ENCODE data around the gene ODC1.
"Not testable (repeated sequence)": the region's sequence is repeated elsewhere in the genome, so short reads cannot be mapped to it uniquely, and the experiment has no call there.

ODC1 gene

DNA sequence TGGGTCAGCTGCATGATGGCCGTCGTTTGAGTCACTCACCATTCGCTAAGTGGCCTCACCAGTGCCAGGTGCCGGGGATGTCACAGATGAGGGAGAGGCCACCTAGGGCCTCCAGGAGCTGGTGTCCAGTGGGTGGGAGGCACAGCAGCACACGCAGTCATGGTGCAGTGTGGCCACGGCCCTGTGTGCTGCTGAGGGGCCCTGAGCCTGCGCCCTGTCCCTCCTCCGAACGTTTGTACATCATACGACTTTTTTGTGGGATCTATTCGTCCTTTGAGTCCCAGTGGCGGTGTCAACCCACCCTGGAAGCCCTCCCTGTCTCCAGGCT is 30.1 kb upstream of the ODC1 start:
- DNase-seq (ENCODE audit: low read depth), result no peak

DNA sequence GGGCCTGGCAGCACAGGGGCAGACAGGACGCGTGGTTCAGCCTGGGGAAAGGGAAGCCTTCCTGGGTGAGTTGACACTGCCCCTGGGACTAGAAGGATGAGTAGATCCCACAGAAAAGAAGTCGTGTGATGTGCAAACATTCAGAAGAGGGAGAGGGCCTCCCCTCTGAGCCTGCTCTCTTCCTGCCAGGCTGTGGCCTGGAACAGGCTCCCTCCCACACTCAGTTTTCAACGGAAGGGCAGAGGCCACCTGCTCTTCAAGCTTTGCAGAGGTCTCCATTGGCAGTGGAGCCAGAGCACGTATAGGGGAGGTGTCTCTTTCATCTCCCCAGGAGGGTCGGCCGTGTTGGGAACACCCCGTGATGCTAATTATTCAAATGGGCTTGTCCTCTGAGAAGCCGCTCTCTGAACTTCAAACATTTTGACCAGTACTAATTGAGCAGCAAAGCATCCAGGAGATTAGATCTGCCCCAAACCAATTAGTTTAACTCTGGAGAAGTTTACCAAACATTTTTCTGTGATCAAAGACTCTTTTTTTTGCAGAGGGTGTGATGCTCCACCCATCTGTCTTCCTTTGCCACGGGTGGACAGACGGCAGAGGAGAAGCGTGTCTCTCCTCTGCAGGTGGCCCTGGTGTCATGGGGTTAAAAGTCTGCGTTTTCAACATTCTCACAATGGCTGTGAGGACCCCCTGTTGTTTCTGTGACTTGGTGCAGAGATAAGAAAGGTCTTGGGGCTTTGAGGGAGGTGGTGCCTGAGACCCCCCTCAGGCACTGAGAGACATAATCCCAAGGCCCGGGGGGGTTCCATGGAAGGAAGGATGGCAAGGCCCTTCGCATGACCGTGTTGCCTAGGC is 29.5 kb upstream of the ODC1 start:
- no peak for DNase-seq (ENCODE audit: low read depth)

DNA sequence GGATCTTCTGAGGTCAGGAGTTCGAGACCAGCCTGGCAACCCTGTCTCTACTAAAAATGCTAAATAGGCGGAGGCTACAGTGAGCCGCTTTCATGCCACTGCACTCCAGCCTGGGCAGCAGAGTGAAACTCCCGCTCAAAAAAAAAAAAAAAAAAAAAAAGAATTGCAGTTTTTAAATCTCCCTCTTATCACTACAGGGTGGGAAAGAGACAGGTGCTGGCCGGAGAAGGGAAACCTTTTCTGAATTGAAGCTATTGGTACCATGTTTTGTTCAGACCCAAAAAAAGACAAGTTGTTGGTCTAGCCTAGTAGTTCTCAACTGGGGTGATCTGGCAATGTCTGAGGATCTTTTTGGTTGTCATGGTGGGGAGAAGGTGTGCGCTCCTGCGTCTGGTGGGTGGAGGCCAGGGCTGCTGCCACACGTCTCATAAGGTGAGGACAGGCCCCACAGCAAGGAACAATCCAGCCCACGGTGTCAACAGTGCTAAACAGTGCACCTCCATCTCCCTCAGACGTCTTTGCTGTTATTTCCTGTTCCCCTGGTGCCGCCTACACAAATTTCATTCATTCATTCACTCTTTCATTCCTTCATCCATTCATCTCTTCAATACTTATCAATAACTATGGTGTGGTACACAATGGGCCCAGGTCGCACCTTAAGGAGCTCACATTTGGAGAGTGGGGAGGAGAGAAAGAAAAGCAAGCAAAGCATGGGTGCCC is 28.8 kb upstream of the ODC1 start:
- no peak for DNase-seq (ENCODE audit: low read depth)

DNA sequence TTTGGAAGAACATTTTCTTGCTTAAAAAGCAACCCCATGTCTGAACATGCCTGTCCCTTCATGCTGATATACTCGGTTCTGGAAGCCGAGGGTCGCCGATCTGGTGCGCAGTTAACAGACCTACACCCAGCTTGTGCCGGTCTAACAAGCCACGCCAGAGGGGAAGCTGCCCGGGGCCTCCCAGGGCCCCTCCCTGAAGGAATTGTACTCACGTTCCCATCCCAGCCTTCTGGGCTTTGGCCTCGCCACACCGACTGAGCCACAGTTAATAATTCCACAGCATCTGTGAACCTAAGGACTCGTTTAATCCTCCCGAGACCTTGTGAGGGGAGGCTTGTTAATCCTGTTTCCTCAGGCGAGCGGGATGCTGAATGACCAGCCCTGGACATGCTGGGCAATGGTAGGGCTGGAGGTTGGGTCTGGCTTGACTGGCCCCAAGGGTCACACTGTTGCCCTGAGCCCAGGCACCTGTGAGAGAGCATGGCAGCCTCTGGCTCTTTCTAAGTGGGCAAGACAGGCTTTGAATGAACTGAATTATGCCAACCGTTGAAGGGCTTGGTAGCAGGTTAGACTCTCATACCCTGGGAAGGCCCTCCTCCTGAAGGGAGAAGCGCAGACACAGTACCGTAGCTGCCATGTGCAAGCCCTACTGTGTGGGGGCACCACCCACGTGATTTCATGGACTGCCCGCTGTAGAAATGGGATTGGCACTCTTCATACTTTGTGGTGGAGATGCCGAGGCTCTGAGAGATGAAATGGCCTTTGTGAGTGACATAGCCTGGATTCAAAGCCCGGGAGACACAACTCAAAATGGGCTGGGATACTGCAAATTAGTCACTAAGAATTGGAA is 27.9 kb upstream of the ODC1 start:
- no peak for DNase-seq (ENCODE audit: low read depth)

DNA sequence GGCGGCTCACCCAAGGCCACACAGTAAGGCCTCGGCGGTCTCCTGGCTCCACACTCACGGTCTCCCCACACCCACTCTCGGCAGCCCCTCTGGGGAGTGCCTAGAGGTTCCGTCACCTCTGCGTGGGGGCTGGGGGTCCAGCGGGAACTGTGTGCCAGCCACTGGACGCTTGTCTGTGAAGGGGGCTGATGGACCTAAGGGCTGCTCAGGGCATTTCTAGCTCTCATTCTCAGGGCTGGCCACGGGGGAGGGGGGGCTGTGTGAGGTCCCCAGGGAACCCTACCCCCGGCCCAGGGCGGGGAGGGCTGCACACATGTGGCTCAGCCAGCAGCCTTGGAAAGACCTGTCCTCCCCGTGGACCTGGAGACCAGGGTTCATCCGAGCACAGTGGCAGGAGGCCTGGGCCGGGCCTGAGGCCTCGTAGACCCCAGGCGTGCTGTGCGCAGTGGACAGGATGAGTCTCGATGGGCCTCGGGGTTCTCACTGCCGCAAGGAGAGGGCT is 27.1 kb upstream of the ODC1 start:
- DNase-seq (ENCODE audit: low read depth), result no peak

DNA sequence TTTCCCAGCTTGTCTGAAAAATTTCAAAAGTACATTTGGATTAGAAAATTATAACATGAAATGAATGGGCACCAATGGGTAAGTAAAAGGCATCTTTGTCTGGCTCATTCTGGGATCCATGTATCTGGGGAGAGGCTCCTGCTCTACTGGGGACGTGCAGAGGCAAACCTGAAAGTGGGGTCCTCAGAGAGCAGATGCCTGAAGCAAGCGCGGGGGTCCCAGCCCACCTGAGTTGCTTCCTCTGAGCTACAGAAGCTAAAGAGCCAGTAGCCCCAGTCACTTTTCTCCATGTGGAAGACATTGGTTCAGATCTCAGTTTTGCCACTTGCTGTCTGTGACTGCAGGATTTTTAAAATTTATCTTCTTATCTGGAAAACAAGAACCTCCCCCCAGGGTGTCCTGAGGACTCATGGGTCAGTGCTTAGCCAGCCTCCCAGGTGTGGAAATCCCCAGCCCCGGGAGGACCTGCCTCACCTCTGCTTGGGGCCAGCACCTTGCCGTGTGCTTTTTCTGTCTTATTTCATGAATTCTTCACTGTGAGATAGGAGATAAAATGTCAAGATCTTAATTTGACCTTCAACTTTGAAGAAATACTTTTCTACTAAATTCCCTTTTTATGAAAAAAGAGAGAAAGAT is 25.1 kb upstream of the ODC1 start:
- no peak for DNase-seq (ENCODE audit: low read depth)

DNA sequence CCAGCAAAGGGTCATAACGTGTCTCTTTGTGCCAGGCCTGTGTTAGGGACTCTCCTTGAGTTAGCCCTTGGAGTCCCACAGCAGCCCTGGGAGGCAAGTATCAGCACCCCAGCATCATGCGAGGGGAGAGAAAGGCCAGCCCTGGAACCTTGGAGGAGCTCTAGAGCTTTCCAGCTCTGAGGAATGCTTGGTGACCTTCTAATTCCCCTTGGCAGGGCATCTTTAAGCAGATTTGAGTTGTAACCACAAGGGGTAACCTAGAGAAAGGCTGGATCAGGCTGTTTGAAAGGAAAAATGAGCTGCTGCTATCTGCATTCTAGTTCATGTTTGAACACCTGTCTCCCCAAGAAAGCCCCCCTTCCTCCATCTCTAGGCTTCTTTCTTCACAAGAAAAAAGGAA is 23.8 kb upstream of the ODC1 start:
- DNase-seq (ENCODE audit: low read depth), result no peak

DNA sequence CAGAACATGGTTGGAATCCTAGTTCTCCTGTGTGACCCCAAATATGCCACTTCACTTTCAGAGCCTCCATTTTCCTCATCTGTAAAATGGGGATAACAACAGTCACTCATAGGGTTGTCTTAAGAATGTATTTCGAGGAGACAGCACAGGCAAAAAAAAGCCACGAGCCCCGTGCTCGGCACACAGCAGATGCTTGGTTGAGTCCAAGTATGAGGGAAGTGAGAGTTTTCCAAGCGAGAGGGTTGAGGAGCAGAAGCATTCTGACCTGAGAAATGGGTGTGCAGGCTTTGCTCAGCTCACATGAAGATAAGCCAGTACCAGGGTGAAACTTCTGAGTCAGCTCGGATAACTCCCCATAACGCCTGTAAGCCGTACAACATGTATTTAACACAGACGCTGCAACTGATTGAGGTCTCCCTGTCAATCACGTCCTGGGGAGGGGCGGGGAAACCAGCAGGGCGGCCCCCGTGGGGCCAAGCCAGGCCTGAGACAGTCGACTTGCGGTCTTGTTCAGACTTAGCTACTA is 23.0 kb upstream of the ODC1 start:
- no peak for DNase-seq (ENCODE audit: low read depth)

DNA sequence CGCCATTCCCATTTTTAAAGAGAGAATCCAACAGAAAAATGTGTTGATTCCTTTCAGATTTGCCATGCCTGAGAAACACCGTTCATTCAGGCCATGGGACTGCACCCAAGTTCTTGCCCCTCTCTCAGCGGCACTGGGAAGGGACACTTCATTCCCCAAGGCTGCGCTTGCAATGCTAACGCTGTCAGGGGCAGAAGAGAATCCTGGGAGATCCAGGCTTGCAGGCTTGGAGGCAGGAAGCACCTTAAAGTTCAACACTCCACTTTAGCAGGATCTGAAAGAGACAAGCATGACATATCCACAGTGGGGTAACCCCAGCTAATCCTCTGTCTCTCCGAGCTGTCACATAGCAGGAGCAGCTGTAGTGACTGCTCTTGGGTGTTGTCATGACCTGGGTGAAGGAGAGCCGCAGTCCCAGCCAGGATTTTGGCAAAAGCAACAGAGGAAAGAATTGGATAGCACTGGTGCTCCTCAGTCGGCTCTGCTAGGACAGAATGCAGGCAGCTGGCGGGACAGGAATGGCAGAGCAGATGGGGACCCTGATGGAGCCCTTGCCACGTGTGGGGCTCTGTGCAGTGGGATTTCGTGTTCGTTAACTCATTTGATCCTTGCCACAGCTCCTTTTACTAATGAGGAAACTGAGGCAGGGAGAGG is 22.0 kb upstream of the ODC1 start:
- no peak for DNase-seq (ENCODE audit: low read depth)

DNA sequence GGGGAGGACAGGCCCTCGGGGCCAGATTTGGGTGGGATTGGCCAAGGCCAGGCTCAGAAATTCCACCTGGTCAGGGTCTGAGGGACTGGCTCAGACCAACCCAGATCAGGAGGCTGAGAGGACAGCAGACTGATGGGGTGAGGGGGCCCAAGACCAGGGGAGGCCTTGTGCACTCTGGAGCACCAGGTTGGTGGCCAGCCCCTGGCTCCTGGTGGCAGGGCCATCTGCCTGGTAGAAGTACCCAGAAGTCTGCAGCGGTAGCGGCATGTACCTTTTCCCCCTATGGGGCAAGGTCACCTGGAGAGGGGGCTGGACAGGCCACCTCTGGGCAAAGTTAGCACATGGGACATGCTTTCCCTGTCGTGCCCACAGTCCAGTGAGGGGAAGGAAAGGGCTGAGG is 21.2 kb upstream of the ODC1 start:
- DNase-seq (ENCODE audit: low read depth), result no peak

DNA sequence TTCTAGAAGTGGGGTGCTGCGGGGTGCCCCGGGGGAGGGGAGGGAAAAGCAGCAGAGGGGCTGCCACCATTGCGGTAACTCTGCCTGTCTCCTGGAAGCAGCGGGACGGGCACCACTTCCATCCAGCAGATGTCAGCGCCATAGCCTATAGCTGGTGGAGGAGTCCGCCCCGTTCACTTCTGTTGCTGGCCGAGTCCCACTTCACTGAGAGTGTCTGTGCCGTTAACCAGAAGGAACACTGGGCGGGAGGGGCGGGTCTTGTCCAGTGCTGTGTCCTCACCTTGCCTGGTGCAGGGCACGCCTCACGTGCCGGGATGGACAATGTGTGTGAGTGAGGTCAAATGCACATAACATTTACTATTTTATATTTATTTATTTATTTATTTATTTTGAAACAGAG is 19.3 kb upstream of the ODC1 start:
- no peak for DNase-seq (ENCODE audit: low read depth)

DNA sequence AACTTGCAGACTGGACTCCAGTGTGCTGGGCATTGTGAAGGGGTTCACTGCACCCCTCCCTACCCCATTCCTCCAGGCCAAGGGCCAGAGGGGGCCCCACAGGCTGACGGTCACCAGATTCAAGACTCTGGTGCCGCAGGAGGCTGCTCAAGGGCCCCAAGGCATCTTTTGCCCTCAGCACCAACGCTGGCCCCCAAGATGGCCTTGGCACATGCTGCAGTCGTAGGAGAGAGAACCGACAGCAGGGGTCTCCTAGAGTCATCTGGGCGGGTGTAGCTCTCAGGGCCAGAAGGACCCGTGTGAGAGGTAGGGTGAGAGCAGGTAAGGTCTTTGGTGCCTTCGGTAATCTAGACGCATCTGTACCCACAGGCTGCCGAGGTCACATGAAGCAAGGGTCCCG is 18.7 kb upstream of the ODC1 start:
- no peak for DNase-seq (ENCODE audit: low read depth)

DNA sequence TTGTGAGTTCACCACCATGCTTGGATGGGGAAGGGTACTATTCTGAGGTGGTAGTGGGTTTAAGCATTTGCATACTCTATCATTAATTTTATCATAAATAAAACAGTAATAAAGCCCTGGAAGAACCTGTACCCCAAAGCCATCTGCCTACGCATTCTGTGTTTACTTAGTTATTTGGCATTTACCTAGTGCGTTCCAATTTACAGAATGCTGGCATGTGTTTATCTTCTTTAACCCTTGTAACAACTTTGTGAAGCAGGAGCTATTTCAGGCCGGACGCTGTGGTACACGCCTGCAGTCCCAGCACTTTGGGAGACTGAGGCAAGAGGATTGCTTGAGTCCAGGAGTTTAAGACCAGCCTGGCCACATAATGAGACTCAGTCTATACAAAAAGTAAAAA is 17.8 kb upstream of the ODC1 start:
- DNase-seq (ENCODE audit: low read depth), result no peak

DNA sequence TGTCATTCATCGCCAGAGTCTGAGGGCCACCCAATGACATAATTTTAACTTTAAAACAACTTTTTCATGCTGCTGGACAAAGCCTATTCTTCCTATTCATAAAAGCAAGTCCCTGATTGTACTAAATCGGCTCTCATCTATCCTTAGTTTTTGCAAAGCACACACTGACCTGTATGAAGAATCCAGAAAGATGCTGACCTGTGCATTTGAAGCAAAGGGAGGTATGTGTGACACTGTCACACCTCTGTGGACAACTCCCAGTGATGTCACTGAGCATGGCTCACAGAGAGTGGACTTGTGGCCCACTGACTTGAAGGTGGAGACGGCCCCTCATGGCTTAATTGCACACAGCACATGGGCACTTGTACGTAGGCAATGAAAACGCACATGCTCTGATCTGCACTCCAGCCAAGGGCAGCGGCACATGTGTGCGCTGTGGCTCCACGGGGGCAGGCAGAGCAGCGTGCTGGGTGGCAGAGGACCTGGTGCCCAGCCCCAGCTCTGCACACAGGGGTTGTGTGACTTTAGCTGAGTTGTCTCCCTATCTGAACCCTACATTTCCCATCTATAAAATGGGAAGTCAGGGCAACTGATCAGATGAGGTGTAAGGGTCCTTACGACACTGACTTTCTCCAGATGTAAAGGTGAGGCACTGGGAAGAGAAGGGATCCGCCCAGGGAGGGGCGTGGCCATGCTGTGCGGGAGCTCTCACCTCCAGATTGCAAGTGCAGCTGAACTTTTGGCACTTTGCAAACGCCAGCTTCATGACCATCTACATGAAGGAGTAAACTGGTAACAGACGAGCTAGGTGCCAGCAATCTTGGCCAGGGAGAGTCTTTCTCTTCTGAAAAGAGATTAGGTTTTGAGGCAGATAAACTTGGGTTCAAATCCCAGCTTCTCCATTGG is 14.3 kb upstream of the ODC1 start:
- DNase-seq (ENCODE audit: low read depth), result no peak

DNA sequence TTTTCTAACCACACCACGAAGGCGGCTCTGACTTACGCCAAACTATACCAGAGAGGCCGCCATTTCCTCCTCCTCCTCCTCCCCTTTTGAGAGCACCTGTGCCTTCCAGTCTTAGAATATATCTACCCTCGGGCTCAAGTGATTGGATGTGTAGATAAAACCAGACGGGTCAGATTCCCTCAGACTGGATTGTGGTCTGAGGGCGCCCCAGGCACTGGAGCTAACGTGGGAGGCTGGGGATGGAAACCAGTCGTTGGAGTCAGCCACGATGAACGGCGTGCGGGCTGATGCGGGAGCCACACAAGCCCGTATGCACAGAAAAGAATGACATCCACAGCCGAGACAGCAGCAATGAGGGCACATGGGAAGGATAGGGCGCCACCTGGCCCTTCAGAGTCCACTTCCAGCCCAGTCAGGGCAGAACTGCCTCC is 12.3 kb upstream of the ODC1 start:
- DNase-seq (ENCODE audit: low read depth), result no peak

DNA sequence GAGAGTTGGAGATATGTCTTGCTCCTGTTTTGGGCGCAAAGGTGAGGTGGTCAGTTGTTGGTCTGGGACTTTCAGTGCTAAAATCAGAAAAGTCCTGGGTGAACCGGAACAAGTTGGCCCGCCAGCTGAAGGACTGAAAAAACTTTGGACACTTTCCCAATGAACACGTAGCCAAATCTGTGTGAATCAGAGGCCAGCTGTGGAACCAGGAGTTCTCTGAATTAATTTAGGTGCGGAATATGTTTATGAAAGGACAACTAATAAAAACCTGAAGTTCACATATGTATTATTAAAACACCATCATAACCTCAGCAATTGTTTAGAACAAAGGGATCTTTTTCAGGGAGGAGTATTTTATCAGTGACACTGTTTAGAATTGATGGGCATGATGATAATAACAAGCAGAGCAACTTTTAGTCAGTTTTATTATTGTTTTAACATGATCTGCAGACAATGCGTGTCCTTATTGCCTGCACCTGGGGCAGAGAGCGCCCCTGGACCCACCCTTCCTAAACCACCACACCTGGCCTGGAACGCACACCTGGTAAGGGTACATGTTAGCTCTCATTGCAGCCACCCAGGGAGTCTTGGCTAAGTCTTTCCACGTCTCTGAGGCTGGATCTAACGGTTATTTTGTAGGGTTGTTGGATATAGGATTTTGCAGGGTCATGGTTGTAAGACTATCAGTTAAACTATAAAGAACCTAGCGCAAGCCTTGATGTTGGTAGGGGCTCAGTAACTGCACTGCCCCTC is 9.9 kb upstream of the ODC1 start:
- DNase-seq (ENCODE audit: low read depth), result no peak

DNA sequence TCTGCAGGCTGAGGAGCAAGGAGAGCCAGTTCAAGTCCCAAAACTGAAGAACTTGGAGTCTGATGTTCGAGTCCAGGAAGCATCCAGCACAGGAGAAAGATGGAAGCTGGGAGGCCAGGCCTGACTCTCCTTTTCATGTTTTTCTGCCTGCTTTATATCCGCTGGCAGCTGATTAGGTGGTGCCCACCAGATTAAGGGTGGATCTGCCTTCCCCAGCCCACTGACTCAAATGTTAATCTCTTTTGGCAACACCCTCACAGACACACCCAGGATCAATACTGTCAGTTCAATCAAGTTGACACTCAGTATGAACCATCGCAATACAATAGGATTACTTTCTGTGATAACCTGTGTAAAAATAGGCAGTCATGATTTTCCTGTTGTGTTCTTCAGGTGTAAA is 9.1 kb upstream of the ODC1 start:
- not testable (repeated sequence) for DNase-seq (ENCODE audit: low read depth)

DNA sequence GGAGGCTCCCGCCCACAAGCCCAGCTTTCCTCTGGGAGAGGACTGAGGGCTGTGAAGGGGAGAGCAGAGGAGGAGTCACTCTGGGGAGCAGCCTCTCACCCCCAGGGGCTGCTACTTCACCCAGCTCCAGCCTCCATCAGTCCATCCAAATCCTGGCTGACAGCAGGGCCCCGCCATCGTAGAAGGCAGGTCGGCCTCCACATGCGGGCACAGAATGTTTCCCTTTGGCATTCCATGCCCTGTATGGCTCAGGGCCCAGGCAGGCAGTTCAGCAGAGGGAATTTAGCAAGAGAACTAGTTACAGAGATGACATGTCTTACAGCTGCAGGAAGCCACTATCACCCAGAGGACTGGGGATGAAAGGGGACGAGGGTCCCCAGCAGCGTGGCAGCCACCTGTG is 6.4 kb upstream of the ODC1 start:
- DNase-seq (ENCODE audit: low read depth), result no peak

DNA sequence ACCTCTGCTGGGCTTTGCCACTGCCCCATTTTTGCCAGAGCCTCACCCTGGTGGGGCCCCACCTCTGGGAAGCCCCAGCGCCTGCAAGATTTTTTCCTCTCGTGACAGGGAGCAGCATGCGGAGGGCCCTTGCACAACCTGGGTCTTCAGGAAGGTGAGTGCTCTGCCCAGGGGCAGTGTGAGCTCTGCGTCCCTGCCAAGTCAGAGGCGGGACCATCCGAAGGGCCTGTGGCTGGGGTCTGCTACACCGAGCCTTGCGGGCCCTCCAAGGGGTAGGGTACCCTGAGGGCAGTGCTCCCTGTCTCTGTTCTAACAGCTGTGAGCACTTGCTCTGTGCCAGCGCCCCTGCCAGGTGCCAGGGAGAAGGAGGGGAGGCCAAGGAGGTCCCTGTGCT is 5.8 kb upstream of the ODC1 start:
- DNase-seq (ENCODE audit: low read depth), result no peak
